Brain microvascular endothelial cell (primary cell): ENCODE results near the gene YDJC.
A peak's percentile ranks its signal among the peaks of the same experiment; 100 is the strongest.
"Not testable (repeated sequence)": the region's sequence is repeated elsewhere in the genome, so short reads cannot be mapped to it uniquely, and the experiment has no call there.

Experiments used
- DNase-seq: peaks from one replicate; pipeline ENCODE4 v3.0.0-alpha.2; 2020
- H3K27ac ChIP-seq: fragments of 250-450 bp; sonication (Bioruptor Pico); 2 replicates; pipeline ENCODE4 v1.5.1; 2020; ENCODE audit warnings: mild to moderate bottlenecking, moderate library complexity
- H3K27me3 ChIP-seq: fragments of 250-450 bp; sonication (Bioruptor Pico); replicated peaks from 2 replicates; pipeline ENCODE4 v1.5.1; 2020; ENCODE audit warnings: mild to moderate bottlenecking
- H3K36me3 ChIP-seq: fragments of 250-450 bp; sonication (Bioruptor Pico); replicated peaks from 2 replicates; pipeline ENCODE4 v1.5.1; 2020; ENCODE audit warnings: mild to moderate bottlenecking
- H3K4me3 ChIP-seq: 2 replicates; pipeline ENCODE4 v1.5.1; 2011; ENCODE audit warnings: low read depth, mild to moderate bottlenecking, control low read depth, low read length, moderate library complexity
- in situ Hi-C: cut with HindIII; loops from 2 replicates; pipeline ENCODE4 v1.10.0; 2017; ENCODE audit warnings: low sequenced_read_pairs, low pct_ligation_motif_present
- TF ChIP-seq, protein P1 (sequence below): IDR thresholded peaks from 2 replicates; pipeline ENCODE4 v1.5.1; 2011; ENCODE audit warnings: low read depth, mild to moderate bottlenecking, moderate library complexity, low read length, control low read depth, inconsistent platforms; ENCODE audit errors: missing control alignments

Gene YDJC

DNA sequence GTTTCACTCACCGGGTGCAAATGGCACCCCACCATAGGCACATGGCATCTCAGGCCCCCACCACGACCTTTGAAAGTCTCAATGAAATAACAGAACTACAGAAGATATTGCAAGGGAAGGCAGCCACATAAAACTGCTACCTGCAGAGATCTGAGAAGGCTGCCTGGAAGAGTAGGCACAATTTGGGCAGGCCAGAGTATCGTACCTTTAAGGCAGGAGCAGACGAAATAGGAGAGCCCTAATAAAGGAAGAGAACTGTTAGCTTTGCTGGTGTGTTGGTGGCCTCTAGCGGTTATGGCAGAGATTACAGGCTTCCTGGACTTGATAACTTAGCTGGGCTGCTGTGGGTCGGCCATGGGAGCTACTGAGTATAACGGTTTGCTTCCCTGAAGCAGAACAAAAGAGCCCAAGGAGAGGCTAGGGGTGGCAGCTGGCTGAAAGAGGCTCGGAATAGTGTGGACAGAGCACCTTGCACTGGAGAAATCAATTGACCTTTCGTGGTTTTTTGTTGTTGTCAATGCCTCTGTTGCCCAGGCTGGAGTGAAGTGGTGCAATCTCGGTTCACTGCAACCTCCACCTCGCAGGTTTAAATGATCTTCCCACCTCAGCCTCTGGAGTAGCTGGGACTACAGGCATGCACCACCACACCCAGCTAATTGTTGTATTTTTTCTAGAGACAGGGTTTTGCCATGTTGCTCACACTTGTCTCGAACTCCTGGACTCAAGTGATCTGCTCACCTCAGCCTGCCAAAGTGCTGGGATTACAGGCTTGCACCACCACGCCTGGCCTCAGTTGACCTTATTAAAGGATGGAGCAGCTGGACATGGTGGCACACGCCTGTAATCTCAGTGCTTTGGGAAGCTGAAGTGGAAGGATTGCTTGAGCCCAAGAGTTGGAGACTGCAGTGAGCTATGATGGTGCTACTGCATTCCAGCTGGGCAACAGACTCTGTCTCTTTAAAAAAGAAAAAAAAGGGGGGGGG is 17.1 kb upstream of the YDJC start:
- H3K27ac ChIP-seq = no peak overlapping the region
- no peaks in the 10 kb centered on the region for H3K27me3 ChIP-seq
- DNase-seq = peak; percentile 81
- TF ChIP-seq, protein P1, sequence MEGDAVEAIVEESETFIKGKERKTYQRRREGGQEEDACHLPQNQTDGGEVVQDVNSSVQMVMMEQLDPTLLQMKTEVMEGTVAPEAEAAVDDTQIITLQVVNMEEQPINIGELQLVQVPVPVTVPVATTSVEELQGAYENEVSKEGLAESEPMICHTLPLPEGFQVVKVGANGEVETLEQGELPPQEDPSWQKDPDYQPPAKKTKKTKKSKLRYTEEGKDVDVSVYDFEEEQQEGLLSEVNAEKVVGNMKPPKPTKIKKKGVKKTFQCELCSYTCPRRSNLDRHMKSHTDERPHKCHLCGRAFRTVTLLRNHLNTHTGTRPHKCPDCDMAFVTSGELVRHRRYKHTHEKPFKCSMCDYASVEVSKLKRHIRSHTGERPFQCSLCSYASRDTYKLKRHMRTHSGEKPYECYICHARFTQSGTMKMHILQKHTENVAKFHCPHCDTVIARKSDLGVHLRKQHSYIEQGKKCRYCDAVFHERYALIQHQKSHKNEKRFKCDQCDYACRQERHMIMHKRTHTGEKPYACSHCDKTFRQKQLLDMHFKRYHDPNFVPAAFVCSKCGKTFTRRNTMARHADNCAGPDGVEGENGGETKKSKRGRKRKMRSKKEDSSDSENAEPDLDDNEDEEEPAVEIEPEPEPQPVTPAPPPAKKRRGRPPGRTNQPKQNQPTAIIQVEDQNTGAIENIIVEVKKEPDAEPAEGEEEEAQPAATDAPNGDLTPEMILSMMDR = peak; percentile 90
- peaks cover 23% of the 10 kb centered on the region for H3K36me3 ChIP-seq
- in situ Hi-C loops = no loop called here
- no peak overlapping the region for H3K4me3 ChIP-seq

DNA sequence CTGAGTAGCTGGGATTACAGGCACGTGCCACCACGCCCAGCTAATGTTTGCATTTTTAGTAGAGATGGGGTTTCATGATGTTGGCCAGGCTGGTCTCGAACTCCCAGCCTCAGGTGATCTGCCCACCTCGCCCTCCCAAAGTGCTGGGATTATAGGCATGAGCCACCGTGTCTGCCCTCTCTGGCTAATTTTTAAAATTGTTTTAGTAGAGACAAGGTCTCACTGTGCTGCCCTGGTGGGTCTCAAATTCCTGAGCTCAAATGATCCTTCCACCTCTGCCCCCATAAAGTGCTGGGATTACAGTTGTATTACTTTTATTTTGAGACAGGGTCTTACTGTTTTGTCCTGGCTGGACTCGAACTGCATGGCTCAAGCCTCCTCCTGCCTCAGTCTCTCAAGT is 15.7 kb upstream of the YDJC start:
- DNase-seq, H3K27me3 ChIP-seq, H3K4me3 ChIP-seq, in situ Hi-C loops, H3K27ac ChIP-seq: not testable (repeated sequence)
- peaks cover 23% of the 10 kb centered on the region for H3K36me3 ChIP-seq

DNA sequence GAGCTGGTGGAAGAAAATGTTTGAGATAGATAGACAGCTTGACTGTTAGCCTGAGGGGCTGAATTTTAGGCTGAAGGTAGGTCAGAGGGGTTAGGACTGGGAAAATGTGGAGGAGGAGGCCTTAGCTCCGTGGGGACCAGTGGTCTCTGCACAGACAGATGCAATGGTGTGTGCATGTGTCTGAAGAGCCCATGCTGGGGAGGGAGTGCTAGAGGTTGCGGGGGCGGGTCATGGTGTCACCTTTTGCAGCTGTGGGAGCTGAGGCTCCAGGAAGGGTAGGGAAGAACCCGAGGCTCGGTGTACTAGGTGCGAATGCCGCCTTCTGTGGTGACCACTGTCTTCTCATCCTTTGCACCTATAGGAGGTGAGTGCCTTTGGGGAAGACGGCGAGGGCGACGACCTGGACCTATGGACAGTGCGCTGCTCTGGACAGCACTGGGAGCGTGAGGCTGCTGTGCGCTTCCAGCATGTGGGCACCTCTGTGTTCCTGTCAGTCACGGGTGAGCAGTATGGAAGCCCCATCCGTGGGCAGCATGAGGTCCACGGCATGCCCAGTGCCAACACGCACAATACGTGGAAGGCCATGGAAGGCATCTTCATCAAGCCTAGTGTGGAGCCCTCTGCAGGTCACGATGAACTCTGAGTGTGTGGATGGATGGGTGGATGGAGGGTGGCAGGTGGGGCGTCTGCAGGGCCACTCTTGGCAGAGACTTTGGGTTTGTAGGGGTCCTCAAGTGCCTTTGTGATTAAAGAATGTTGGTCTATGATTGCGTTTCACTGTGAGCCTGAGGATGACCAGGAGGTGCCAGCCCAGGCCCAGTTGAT is 13.9 kb upstream of the YDJC start:
- peaks cover 19% of the 10 kb centered on the region for H3K36me3 ChIP-seq
- in situ Hi-C loops = no loop called here
- DNase-seq = no peak
- no peak overlapping the region for H3K27ac ChIP-seq
- TF ChIP-seq, protein P1 = peak; percentile 38
- peak overlapping the region; percentile 80 for H3K4me3 ChIP-seq
- no peaks in the 10 kb centered on the region for H3K27me3 ChIP-seq

DNA sequence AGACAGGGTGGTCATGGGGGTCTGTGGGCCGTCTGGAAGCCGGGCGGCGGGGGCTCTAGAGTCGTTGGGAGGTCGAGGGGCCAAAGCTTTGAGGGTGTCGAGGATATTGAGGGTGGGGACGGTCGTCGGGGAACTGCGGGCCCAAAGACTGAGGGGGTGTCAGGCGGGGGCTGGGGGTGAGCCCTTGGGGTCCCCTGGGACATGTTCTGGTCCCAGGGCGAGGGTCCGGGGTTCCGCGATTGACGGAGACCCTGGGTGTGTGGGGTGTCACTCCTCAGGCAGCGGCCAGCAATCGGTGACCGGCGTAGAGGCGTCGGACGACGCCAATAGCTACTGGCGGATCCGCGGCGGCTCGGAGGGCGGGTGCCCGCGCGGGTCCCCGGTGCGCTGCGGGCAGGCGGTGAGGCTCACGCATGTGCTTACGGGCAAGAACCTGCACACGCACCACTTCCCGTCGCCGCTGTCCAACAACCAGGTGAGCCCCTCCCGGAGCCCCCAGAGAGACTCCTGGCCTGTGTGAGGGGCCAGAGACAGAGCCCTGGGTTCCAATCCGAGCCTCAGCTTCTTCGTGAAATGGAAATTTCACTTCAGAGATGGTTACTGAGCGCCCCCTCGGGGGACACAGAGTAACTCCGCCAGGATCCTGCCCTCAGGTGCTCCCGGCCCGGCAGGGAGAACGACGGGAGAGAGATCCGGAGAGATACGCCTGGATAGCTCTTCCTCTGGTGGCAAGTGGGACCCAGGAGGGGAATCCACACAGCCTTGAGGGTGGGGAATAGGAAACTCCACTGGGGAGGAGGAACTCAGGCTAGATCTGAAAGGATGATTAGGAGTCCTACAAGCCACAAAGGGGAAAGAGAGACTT is 13.0 kb upstream of the YDJC start:
- TF ChIP-seq, protein P1 = peak; percentile 83
- Histone ChIP-seq H3K27ac (peak overlapping the region; percentile 64), H3K4me3 (peak overlapping the region; percentile 80), H3K27me3 (no peaks in the 10 kb centered on the region), H3K36me3 (peaks cover 17% of the 10 kb centered on the region)
- in situ Hi-C loops = no loop called here
- peak; percentile 43 for DNase-seq

DNA sequence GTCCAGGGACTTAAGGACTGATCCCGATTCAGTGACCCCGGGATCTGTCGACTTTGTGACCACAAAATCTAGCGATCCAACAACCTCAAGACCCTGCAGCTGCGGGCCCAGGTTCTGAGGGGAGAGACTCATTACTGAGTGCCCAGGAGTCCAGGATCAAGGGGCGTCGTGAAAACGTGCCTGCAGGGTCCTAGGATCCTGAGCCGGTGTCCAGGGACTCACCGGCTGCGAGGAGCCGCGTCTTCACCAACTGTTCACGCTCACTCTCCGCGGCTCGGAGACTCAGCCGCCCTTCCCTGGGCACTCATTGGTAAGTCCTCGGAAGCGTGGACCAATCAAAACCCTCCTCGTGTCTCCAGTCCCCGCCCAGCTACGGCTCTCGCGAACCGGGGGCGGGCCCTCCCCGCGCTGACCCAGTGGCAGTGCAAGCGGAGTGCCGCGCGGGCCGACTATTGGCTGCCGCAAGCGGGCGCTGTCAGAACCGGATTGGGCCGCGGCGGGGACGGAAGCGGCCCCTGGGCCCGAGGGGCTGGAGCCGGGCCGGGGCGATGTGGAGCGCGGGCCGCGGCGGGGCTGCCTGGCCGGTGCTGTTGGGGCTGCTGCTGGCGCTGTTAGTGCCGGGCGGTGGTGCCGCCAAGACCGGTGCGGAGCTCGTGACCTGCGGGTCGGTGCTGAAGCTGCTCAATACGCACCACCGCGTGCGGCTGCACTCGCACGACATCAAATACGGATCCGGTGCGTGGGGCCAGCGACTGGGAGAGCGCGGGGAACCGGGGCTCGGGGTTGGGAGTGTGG is 12.2 kb upstream of the YDJC start, which contains the start of gene SDF2L1:
Gene SDF2L1 (plus strand): TSS at position 514 of the 795 bp plus-strand sequence. CDS start 35 bp downstream, at position 549.
- in situ Hi-C loops = no loop called here
- TF ChIP-seq, protein P1 = no peak
- Histone ChIP-seq H3K27ac (peak within 1 kb of the TSS; percentile 64), H3K36me3 (peaks cover 14% of the 10 kb centered on the region), H3K4me3 (peak within 1 kb of the TSS; percentile 80), H3K27me3 (no peaks in the 10 kb centered on the region)
- peak; percentile 99 for DNase-seq
